Osteoblast (primary cell): ENCODE results near the gene WEE2. TPM values are rescaled to one million over a fixed set of nuclear protein-coding genes. Genes with fewer than 3 reads are reported as not detected.

Experiments
- DNase-seq: peaks from one replicate; pipeline ENCODE4 v3.0.0; 2011; ENCODE audit warnings: low spot score, mixed read lengths; ENCODE audit not compliant: insufficient read length; ENCODE audit errors: missing footprints
- H2AFZ ChIP-seq: 2 replicates; pipeline ENCODE4 v1.6.0; 2011; ENCODE audit warnings: mild to moderate bottlenecking, low read length
- H3K27ac ChIP-seq: 2 replicates; pipeline ENCODE4 v1.5.1; 2011; ENCODE audit warnings: mild to moderate bottlenecking, low read depth, low read length, moderate library complexity
- H3K27me3 ChIP-seq: 2 replicates; pipeline ENCODE4 v1.6.0; 2012; ENCODE audit warnings: mild to moderate bottlenecking, control low read depth, inconsistent platforms, low read length, moderate library complexity; ENCODE audit not compliant: insufficient read depth
- H3K36me3 ChIP-seq: 2 replicates; pipeline ENCODE4 v1.5.1; 2011; ENCODE audit warnings: mild to moderate bottlenecking, low read length, control low read depth, moderate library complexity; ENCODE audit not compliant: insufficient read depth
- H3K4me1 ChIP-seq: 2 replicates; pipeline ENCODE4 v1.5.1; 2011; ENCODE audit warnings: mild to moderate bottlenecking, low read length, control low read depth, moderate library complexity; ENCODE audit not compliant: insufficient read depth
- H3K4me2 ChIP-seq: 2 replicates; pipeline ENCODE4 v1.6.0; 2011; ENCODE audit warnings: mild to moderate bottlenecking, low read length; ENCODE audit not compliant: insufficient read depth
- H3K4me3 ChIP-seq: fragments of 200-600 bp; sonication (generic); 3 replicates; pipeline ENCODE4 v1.5.1; 2012; ENCODE audit warnings: mild to moderate bottlenecking, low read length, inconsistent platforms; ENCODE audit not compliant: insufficient read depth
- H3K79me2 ChIP-seq: 2 replicates; pipeline ENCODE4 v1.6.0; 2012; ENCODE audit warnings: mild to moderate bottlenecking, low read length, control low read depth, inconsistent platforms; ENCODE audit not compliant: insufficient read depth
- H3K9me3 ChIP-seq: 2 replicates; pipeline ENCODE4 v1.5.1; 2011; ENCODE audit warnings: low read depth, low read length, control low read depth
- H4K20me1 ChIP-seq: 2 replicates; pipeline ENCODE4 v1.6.0; 2012; ENCODE audit warnings: mild to moderate bottlenecking, low read length, control low read depth; ENCODE audit not compliant: insufficient read depth
- total RNA-seq: library from RNA; depleted of rRNA; stranded (reverse); fragments of >200 nt; gene quantifications from 2 replicates; pipeline ENCODE4 v1.2.3, GENCODE V29; 2012
- TF ChIP-seq, protein P1 (sequence below): IDR thresholded peaks from 2 replicates; pipeline ENCODE4 v1.5.1; 2011; ENCODE audit warnings: mild to moderate bottlenecking, low read depth, low read length, moderate library complexity; ENCODE audit errors: extremely low read depth

WEE2 gene
- total RNA-seq, 1 donor, result not detected

DNA sequence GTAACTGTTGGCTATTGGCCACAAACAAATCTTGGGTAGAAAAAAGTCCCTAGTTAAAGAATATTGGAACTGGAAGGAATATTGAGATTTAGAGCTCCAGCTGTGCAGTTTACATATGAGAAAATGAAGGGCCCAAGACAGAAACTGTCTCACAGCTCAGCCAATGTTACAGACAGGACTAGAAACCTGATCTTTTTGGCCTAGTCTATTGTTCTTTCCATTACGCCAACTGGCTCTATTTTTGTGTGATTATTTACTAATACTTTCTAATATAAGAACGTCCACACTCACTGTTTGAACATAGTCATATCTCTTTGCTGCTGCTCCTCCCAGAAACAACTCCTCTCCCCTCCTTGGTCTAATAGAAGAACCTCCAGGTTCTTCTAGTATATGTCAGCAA, 1.2 kb downstream of the WEE2 start:
- TF ChIP-seq, protein P1, sequence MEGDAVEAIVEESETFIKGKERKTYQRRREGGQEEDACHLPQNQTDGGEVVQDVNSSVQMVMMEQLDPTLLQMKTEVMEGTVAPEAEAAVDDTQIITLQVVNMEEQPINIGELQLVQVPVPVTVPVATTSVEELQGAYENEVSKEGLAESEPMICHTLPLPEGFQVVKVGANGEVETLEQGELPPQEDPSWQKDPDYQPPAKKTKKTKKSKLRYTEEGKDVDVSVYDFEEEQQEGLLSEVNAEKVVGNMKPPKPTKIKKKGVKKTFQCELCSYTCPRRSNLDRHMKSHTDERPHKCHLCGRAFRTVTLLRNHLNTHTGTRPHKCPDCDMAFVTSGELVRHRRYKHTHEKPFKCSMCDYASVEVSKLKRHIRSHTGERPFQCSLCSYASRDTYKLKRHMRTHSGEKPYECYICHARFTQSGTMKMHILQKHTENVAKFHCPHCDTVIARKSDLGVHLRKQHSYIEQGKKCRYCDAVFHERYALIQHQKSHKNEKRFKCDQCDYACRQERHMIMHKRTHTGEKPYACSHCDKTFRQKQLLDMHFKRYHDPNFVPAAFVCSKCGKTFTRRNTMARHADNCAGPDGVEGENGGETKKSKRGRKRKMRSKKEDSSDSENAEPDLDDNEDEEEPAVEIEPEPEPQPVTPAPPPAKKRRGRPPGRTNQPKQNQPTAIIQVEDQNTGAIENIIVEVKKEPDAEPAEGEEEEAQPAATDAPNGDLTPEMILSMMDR, result no peak
- H3K4me1 ChIP-seq, result peaks cover 3% of the 10 kb centered on the region
- no peak overlapping the region for H3K4me3 ChIP-seq
- H3K9me3 ChIP-seq, result no peaks in the 10 kb centered on the region
- H3K27ac ChIP-seq, result no peak overlapping the region
- H3K4me2 ChIP-seq, result no peak overlapping the region
- H3K27me3 ChIP-seq, result no peaks in the 10 kb centered on the region
- no peak overlapping the region for H2AFZ ChIP-seq
- DNase-seq, result no peak
- H3K79me2 ChIP-seq, result no peaks in the 10 kb centered on the region
- no peaks in the 10 kb centered on the region for H3K36me3 ChIP-seq
- H4K20me1 ChIP-seq, result no peaks in the 10 kb centered on the region

DNA sequence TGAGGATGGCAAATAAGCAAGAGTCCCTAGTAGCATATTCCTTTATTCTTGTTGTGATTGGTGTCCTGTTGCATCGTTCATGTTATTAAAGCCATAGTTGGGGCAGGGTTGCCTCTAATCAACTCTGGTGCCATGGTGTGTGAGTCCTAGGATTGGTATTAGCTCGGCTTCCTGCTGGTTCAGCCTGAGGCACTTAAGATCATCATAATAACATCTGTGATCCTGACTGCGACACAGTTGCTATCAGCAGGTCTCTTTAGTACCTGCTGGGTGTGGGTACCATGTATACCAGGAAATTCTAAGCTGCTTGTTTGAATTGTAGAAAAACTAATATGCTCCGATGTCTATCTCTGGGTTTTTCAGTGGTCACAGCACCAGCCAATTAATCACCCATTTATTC, 1.6 kb downstream of the WEE2 start:
- H3K4me3 ChIP-seq, result no peak overlapping the region
- no peak for DNase-seq
- H3K36me3 ChIP-seq, result no peaks in the 10 kb centered on the region
- H2AFZ ChIP-seq, result no peak overlapping the region
- H3K4me1 ChIP-seq, result peaks cover 3% of the 10 kb centered on the region
- H3K79me2 ChIP-seq, result no peaks in the 10 kb centered on the region
- H3K27ac ChIP-seq, result no peak overlapping the region
- H4K20me1 ChIP-seq, result no peaks in the 10 kb centered on the region
- H3K9me3 ChIP-seq, result no peaks in the 10 kb centered on the region
- no peaks in the 10 kb centered on the region for H3K27me3 ChIP-seq
- TF ChIP-seq, protein P1, result no peak
- no peak overlapping the region for H3K4me2 ChIP-seq

DNA sequence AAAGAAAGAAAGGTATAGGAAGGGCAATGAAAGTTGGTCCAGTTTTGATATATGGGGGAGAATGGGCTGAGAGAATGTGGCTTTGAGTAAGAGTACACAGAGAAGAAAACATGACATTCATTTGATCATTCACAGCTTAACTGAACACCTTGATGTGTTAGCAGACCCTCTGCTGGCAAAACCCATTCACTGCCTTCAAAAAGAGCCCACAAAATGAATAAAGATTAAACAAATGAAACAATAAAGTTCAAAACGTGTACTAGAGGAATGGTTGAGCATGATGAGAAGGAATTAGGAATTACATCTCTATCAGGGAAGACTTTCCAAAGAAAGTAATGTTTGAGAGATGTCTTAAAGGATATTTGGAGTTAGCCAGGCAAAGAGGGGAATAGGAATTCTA, 2.1 kb downstream of the WEE2 start:
- no peaks in the 10 kb centered on the region for H3K4me1 ChIP-seq
- no peak overlapping the region for H3K4me3 ChIP-seq
- H3K79me2 ChIP-seq, result no peaks in the 10 kb centered on the region
- H3K27me3 ChIP-seq, result no peaks in the 10 kb centered on the region
- TF ChIP-seq, protein P1, result no peak
- no peak overlapping the region for H3K27ac ChIP-seq
- DNase-seq, result no peak
- no peaks in the 10 kb centered on the region for H4K20me1 ChIP-seq
- no peaks in the 10 kb centered on the region for H3K9me3 ChIP-seq
- H3K36me3 ChIP-seq, result no peaks in the 10 kb centered on the region
- H2AFZ ChIP-seq, result no peak overlapping the region
- H3K4me2 ChIP-seq, result no peak overlapping the region

DNA sequence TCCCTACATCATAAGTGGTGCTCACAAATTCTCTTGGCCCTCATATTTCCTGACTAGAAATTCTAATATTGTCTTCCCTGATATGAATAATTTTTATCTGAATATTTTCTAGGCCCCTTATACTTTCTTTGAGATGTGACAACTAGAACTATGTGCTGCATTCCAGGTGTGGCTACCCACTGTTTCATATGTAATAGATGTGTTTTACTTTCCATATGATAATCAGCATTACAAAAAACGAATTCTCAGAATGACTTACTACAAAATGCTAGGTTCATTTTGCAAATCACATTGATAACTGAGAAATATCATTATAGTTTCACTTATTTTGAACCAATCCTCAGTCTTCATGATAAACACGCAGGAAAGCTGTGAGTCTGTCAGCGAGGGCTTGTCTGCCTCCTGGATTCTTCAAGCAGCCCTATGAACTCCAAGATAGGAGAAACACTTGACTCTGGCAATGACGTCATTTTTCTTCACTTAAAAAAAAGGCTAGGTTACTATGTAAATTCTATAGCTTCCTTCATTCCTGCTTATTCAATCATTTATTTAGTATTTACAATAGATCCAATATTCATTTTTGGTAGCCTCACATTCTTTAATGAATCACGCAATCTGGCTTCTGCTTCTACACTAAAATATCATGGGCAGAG, 4.6 kb downstream of the WEE2 start:
- H3K79me2 ChIP-seq, result no peaks in the 10 kb centered on the region
- no peaks in the 10 kb centered on the region for H3K36me3 ChIP-seq
- H3K9me3 ChIP-seq, result no peaks in the 10 kb centered on the region
- no peak overlapping the region for H3K4me2 ChIP-seq
- no peak overlapping the region for H3K27ac ChIP-seq
- TF ChIP-seq, protein P1, result no peak
- DNase-seq, result no peak
- no peaks in the 10 kb centered on the region for H3K27me3 ChIP-seq
- no peaks in the 10 kb centered on the region for H3K4me1 ChIP-seq
- no peak overlapping the region for H3K4me3 ChIP-seq
- H2AFZ ChIP-seq, result no peak overlapping the region
- H4K20me1 ChIP-seq, result no peaks in the 10 kb centered on the region
